Germinal center (tissue), 1 donor: ENCODE results near the gene AKAP6.
"Not testable (repeated sequence)": the region's sequence is repeated elsewhere in the genome, so short reads cannot be mapped to it uniquely, and the experiment has no call there.

Experiments used
- DNase-seq: peaks from one replicate; pipeline ENCODE4 v3.0.0; 2012; ENCODE audit warnings: mixed read lengths, low spot score

AKAP6 gene

GRCh38 chr14:32583427-32583826, 254.3 kb downstream of the AKAP6 start:
- DNase-seq, result not testable (repeated sequence)

- DNase-seq, result no peak
Observed at GRCh38 chr14:32584079-32584478, 255.0 kb downstream of the AKAP6 start.

- no peak for DNase-seq
Observed at GRCh38 chr14:32587461-32587860, 258.4 kb downstream of the AKAP6 start.

GRCh38 chr14:32588448-32589320, 259.6 kb downstream of the AKAP6 start:
- DNase-seq, result peak; percentile 10

- DNase-seq, result no peak
Observed at GRCh38 chr14:32590157-32590556, 261.1 kb downstream of the AKAP6 start.

- no peak for DNase-seq
Observed at GRCh38 chr14:32593290-32593942, 264.3 kb downstream of the AKAP6 start.

- DNase-seq, result no peak
Observed at GRCh38 chr14:32594766-32595165, 265.7 kb downstream of the AKAP6 start.

GRCh38 chr14:32595497-32595896, 266.4 kb downstream of the AKAP6 start:
- DNase-seq, result no peak

- no peak for DNase-seq
Observed at GRCh38 chr14:32596390-32596789, 267.3 kb downstream of the AKAP6 start.

- DNase-seq, result no peak
Observed at GRCh38 chr14:32597771-32598170, 268.7 kb downstream of the AKAP6 start.

GRCh38 chr14:32601069-32601468, 272.0 kb downstream of the AKAP6 start:
- no peak for DNase-seq

- no peak for DNase-seq
Observed at GRCh38 chr14:32601906-32602305, 272.8 kb downstream of the AKAP6 start.

- DNase-seq, result no peak
Observed at GRCh38 chr14:32602699-32603098, 273.6 kb downstream of the AKAP6 start.

GRCh38 chr14:32603992-32604565, 275.0 kb downstream of the AKAP6 start:
- no peak for DNase-seq

GRCh38 chr14:32606301-32606700, 277.2 kb downstream of the AKAP6 start:
- DNase-seq, result no peak

- no peak for DNase-seq
Observed at GRCh38 chr14:32607399-32607798, 278.3 kb downstream of the AKAP6 start.

- DNase-seq, result no peak
Observed at GRCh38 chr14:32608857-32609256, 279.8 kb downstream of the AKAP6 start.

GRCh38 chr14:32609388-32609787, 280.3 kb downstream of the AKAP6 start:
- DNase-seq, result no peak

GRCh38 chr14:32611752-32612151, 282.7 kb downstream of the AKAP6 start:
- DNase-seq, result no peak

- DNase-seq, result no peak
Observed at GRCh38 chr14:32618991-32619390, 289.9 kb downstream of the AKAP6 start.

- no peak for DNase-seq
Observed at GRCh38 chr14:32620303-32620702, 291.2 kb downstream of the AKAP6 start.

GRCh38 chr14:32620724-32621123, 291.6 kb downstream of the AKAP6 start:
- DNase-seq, result no peak

- DNase-seq, result no peak
Observed at GRCh38 chr14:32621585-32621984, 292.5 kb downstream of the AKAP6 start.
